ENCODE measurements around the gene TERC. TPM values are rescaled to one million over a fixed set of nuclear protein-coding genes. Genes with fewer than 3 reads are reported as not detected.

The TERC gene
- total and polyA plus RNA-seq, 10 of the 15 experiments (the other 5 are each of a cell fraction or from before 2014, with no cell fraction given): 0.43 to 125 (median 6.2) TPM; not detected in 4

DNA sequence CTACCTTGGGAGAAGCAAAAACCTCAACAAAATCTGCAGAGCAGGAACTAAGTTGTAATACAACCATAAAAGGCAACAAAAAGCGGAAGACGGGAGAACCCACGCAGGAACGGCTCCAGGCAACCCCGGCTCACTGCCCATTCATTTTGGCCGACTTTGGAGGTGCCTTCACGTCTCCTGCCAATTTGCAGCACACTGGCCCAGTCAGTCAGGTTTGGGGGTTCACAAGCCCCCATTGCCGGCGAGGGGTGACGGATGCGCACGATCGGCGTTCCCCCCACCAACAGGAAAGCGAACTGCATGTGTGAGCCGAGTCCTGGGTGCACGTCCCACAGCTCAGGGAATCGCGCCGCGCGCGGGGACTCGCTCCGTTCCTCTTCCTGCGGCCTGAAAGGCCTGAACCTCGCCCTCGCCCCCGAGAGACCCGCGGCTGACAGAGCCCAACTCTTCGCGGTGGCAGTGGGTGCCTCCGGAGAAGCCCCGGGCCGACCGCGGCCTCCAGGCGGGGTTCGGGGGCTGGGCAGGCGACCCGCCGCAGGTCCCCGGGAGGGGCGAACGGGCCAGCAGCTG lies 463 bp downstream of the TERC start (continued):
- TF ChIP-seq YY1 (IDR thresholded peaks at IDR 0.05; ENCODE audit: low read depth, low read length) (no peak), SMARCA5 (IDR thresholded peaks at IDR 0.05) (no peak; the same call in 1 of the 2 replicates), BMI1 (IDR thresholded peaks at IDR 0.05; ENCODE audit: borderline replicate concordance) (0 out of 2 replicates have a peak, but pooled peaks have one; percentile 6), SUZ12 (IDR thresholded peaks at IDR 0.05; ENCODE audit: unreplicated experiment) (no peak), NFXL1 (IDR thresholded peaks at IDR 0.05; ENCODE audit: borderline replicate concordance) (no peak), EZH2 (IDR thresholded peaks at IDR 0.05; ENCODE audit: borderline replicate concordance, control insufficient read depth, low read depth, low read length) (no peak), POLR2AphosphoS5 (IDR thresholded peaks at IDR 0.05; ENCODE audit: low read length) (peak; percentile 78; the same call in 1 of the 2 replicates), TBL1XR1 (IDR thresholded peaks at IDR 0.05; ENCODE audit: low read depth, low read length) (no peak), SIX5 (IDR thresholded peaks at IDR 0.05; ENCODE audit: low read depth, low read length, severe bottlenecking) (no peak), CHD2 (IDR thresholded peaks at IDR 0.05; ENCODE audit: borderline replicate concordance, low read depth, low read length) (no peak), STAT3 (IDR thresholded peaks at IDR 0.05; ENCODE audit: low read depth, low read length) (no peak), POLR2A (IDR thresholded peaks at IDR 0.05; ENCODE audit: low read depth, low read length) (peak; percentile 78), BACH1 (IDR thresholded peaks at IDR 0.05; ENCODE audit: borderline replicate concordance) (0 out of 2 replicates have a peak, but pooled peaks have one; percentile 68)
- TF ChIP-seq, protein P1, sequence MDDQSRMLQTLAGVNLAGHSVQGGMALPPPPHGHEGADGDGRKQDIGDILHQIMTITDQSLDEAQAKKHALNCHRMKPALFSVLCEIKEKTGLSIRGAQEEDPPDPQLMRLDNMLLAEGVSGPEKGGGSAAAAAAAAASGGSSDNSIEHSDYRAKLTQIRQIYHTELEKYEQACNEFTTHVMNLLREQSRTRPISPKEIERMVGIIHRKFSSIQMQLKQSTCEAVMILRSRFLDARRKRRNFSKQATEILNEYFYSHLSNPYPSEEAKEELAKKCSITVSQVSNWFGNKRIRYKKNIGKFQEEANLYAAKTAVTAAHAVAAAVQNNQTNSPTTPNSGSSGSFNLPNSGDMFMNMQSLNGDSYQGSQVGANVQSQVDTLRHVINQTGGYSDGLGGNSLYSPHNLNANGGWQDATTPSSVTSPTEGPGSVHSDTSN (IDR thresholded peaks at IDR 0.05; ENCODE audit: insufficient replicate concordance, low read depth, low read length): no peak
- TF ChIP-seq, protein P2, sequence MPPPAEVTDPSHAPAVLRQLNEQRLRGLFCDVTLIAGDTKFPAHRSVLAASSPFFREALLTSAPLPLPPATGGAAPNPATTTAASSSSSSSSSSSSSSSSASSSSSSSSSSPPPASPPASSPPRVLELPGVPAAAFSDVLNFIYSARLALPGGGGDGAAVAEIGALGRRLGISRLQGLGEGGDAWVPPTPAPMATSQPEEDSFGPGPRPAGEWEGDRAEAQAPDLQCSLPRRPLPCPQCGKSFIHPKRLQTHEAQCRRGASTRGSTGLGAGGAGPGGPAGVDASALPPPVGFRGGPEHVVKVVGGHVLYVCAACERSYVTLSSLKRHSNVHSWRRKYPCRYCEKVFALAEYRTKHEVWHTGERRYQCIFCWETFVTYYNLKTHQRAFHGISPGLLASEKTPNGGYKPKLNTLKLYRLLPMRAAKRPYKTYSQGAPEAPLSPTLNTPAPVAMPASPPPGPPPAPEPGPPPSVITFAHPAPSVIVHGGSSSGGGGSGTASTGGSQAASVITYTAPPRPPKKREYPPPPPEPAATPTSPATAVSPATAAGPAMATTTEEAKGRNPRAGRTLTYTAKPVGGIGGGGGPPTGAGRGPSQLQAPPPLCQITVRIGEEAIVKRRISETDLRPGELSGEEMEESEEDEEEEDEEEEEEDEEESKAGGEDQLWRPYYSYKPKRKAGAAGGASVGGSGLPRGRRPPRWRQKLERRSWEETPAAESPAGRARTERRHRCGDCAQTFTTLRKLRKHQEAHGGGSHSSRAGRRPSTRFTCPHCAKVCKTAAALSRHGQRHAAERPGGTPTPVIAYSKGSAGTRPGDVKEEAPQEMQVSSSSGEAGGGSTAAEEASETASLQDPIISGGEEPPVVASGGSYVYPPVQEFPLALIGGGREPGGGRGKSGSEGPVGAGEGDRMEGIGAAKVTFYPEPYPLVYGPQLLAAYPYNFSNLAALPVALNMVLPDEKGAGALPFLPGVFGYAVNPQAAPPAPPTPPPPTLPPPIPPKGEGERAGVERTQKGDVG (CRISPR knock-in tag; IDR thresholded peaks at IDR 0.05): no peak
- TF ChIP-seq, protein P3, sequence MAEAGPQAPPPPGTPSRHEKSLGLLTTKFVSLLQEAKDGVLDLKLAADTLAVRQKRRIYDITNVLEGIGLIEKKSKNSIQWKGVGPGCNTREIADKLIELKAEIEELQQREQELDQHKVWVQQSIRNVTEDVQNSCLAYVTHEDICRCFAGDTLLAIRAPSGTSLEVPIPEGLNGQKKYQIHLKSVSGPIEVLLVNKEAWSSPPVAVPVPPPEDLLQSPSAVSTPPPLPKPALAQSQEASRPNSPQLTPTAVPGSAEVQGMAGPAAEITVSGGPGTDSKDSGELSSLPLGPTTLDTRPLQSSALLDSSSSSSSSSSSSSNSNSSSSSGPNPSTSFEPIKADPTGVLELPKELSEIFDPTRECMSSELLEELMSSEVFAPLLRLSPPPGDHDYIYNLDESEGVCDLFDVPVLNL (IDR thresholded peaks at IDR 0.05; ENCODE audit: low read depth, low read length): no peak
- TF ChIP-seq, protein P4, sequence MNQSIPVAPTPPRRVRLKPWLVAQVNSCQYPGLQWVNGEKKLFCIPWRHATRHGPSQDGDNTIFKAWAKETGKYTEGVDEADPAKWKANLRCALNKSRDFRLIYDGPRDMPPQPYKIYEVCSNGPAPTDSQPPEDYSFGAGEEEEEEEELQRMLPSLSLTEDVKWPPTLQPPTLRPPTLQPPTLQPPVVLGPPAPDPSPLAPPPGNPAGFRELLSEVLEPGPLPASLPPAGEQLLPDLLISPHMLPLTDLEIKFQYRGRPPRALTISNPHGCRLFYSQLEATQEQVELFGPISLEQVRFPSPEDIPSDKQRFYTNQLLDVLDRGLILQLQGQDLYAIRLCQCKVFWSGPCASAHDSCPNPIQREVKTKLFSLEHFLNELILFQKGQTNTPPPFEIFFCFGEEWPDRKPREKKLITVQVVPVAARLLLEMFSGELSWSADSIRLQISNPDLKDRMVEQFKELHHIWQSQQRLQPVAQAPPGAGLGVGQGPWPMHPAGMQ (IDR thresholded peaks at IDR 0.05; ENCODE audit: borderline replicate concordance): no peak
- TF ChIP-seq, protein P5, sequence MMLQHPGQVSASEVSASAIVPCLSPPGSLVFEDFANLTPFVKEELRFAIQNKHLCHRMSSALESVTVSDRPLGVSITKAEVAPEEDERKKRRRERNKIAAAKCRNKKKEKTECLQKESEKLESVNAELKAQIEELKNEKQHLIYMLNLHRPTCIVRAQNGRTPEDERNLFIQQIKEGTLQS (IDR thresholded peaks at IDR 0.05; ENCODE audit: borderline replicate concordance, extremely low read depth, low read depth, low read length): no peak
- TF ChIP-seq, protein P6, sequence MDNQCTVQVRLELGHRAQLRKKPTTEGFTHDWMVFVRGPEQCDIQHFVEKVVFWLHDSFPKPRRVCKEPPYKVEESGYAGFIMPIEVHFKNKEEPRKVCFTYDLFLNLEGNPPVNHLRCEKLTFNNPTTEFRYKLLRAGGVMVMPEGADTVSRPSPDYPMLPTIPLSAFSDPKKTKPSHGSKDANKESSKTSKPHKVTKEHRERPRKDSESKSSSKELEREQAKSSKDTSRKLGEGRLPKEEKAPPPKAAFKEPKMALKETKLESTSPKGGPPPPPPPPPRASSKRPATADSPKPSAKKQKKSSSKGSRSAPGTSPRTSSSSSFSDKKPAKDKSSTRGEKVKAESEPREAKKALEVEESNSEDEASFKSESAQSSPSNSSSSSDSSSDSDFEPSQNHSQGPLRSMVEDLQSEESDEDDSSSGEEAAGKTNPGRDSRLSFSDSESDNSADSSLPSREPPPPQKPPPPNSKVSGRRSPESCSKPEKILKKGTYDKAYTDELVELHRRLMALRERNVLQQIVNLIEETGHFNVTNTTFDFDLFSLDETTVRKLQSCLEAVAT (IDR thresholded peaks at IDR 0.05): peak; percentile 54; the same call in 1 of the 2 replicates

Measured in GM12878 (cell line).